Fibroblast of the aortic adventitia (primary cell): ENCODE results near the gene MARK2. TPM values are rescaled to one million over a fixed set of nuclear protein-coding genes. Genes with fewer than 3 reads are reported as not detected.
"Not testable (repeated sequence)": the region's sequence is repeated elsewhere in the genome, so short reads cannot be mapped to it uniquely, and the experiment has no call there.

Source experiments
- DNase-seq: peaks from one replicate; pipeline ENCODE4 v3.0.0-alpha.2; 2010; ENCODE audit warnings: low read depth
- H3K4me3 ChIP-seq: 2 replicates; pipeline ENCODE4 v1.5.1; 2011; ENCODE audit warnings: low read depth, mild to moderate bottlenecking, control low read depth, low read length, moderate library complexity
- total RNA-seq: library from RNA; depleted of rRNA; stranded (reverse); fragments of >200 nt; gene quantifications from 2 replicates; pipeline ENCODE4 v1.2.3, GENCODE V29; 2012; ENCODE audit warnings: low replicate concordance
- TF ChIP-seq, protein P1 (sequence below): IDR thresholded peaks from 2 replicates; pipeline ENCODE4 v1.5.1; 2011; ENCODE audit warnings: mild to moderate bottlenecking, low read length, control low read depth, inconsistent platforms; ENCODE audit not compliant: insufficient read depth

Gene MARK2
- total RNA-seq, 1 donor = 12.7 TPM

DNA sequence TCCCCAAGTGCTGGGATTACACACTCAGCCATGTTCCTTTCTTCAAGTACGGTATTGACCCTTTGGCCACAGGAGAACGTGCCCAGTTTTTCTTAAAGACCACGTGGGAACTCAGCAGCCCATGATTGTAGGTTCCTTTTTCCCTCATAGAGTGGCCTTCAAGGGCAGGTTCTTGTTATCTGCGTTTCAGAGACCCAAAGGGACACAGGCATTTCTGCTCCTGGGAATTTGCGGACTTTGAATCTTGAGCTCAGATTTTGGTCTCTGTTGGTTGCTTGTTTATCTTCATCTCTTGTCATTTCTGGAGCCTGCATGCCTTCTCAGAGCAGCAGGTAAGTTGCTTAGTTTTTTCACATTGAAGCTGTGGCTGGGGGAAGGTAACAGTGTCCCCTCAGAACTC, 12.0 kb downstream of the MARK2 start:
- no peak overlapping the region for H3K4me3 ChIP-seq
- no peak for DNase-seq
- TF ChIP-seq, protein P1, sequence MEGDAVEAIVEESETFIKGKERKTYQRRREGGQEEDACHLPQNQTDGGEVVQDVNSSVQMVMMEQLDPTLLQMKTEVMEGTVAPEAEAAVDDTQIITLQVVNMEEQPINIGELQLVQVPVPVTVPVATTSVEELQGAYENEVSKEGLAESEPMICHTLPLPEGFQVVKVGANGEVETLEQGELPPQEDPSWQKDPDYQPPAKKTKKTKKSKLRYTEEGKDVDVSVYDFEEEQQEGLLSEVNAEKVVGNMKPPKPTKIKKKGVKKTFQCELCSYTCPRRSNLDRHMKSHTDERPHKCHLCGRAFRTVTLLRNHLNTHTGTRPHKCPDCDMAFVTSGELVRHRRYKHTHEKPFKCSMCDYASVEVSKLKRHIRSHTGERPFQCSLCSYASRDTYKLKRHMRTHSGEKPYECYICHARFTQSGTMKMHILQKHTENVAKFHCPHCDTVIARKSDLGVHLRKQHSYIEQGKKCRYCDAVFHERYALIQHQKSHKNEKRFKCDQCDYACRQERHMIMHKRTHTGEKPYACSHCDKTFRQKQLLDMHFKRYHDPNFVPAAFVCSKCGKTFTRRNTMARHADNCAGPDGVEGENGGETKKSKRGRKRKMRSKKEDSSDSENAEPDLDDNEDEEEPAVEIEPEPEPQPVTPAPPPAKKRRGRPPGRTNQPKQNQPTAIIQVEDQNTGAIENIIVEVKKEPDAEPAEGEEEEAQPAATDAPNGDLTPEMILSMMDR = no peak

DNA sequence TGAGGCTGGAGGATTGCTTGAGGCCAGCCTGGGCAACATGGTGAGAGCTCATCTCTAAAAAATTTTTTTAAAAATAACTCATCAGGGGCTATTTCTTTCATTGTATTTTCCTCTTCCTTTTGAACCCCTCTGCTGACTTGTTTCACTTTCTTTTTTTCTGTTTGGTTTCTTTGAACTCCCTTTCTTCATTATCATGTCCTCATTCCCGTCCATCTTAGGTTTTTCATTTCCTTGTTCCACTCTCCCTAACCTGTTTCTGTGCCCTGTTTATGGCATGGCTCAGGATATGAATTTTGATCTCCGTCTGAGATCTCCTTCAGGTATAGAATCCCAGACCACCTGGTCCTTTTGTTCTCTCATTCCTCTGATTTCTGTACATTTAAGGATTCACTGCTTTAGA, 12.5 kb downstream of the MARK2 start:
- H3K4me3 ChIP-seq = no peak overlapping the region
- TF ChIP-seq, protein P1 = no peak
- no peak for DNase-seq

DNA sequence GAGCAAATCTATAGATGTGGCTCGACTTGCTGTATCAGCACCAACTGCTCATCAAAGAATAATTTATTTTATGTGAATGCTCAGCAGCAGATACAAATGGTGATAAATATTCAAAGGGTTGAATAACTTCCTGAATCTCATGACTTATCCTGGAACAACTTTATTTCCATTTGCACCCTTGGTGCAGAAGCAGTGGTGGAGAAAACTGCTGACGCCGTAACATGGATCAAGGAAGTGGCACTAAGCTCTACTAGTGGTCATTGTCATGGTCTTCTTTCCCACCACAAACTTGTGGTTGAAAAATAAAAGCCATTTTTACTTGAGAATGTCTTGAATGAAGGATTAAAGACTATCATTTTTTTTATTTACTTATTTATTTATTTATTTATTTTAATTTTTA, 14.6 kb downstream of the MARK2 start:
- TF ChIP-seq, protein P1 = no peak
- DNase-seq = no peak
- H3K4me3 ChIP-seq = no peak overlapping the region

DNA sequence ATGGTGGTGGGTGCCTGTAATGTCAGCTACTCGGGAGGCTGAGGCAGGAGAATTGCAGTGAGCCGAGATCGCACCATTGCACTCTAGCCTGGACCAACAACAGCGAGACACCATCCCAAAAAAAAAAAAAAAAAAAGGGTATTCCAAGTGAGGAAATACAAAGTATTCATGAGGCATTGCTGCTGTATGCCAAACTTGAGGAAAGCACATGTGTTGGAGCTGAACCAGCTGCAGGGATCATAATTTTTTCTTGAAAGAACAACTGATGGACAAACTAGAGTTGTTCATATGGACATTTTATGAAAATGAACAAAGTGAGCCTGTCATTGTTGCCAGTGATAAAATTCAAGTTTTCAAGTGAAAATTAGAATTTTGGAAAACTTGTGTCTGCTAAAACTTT, 15.8 kb downstream of the MARK2 start:
- no peak for DNase-seq
- no peak overlapping the region for H3K4me3 ChIP-seq
- TF ChIP-seq, protein P1 = no peak

DNA sequence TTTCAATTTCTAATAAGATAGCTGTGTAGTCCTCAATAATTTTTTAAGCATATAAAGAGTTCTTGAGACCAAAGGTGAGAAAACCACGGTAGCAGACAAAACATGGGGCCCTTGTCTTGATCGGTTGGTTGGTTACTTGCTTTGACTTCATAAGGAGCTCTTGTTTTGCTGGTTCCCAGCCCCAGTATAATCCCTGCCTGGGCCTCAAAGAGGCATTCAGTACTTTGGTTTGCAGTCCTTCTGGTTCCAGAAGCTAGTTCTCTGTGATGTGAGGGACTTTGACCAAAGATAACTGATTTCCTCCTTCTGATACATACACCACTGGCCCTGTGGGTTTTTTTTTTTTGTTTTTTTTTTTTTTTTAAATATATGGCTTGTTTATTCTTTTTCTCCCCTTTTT, 17.1 kb downstream of the MARK2 start:
- H3K4me3 ChIP-seq = no peak overlapping the region

DNA sequence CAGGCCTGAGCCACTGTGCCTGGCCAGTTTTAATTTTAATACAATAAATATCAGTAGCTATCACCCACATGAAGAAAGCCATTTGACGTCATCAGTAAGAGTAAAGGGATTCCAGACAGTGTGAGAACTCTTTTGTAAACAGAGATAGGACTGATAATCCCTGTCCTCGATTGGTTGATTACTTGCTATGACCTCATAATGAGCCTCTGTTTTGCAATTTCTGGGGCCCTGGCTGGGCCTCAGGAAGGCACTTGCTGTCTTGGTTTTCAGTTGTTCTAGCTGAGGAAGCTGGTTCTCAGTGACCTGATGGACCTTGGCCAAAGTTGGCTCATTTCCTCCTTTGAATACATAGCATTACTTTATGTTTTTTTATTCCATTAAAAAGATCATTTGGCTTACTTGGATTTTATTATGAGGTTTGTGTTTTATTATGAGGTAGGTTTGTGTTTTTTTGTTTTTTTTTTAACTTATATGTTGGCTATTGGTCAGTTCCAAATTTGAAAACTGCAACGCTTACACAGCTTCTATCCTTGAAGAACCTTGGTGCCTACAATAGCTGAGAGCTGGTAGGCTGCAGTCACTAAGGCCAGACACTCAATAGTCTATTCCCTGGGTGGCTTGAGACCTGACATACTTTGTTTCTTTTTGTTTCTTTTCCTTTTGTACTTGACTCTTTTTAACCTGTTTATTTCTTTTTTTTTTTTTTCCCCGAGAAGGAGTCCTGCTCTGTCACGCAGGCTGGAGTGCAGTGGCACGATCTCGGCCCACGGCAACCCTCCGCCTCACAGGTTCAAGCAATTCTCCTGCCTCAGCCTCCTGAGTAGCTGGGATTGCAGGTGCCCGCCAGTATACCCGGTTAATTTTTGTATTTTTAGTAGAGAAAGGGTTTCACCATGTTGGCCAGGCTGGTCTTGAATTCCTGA, 20.0 kb downstream of the MARK2 start:
- DNase-seq = peak; percentile 76
- no peak overlapping the region for H3K4me3 ChIP-seq
- TF ChIP-seq, protein P1 = no peak

More for the DNA sequence above, 17.1 kb downstream of the MARK2 start:
- DNase-seq = no peak
- TF ChIP-seq, protein P1 = no peak

DNA sequence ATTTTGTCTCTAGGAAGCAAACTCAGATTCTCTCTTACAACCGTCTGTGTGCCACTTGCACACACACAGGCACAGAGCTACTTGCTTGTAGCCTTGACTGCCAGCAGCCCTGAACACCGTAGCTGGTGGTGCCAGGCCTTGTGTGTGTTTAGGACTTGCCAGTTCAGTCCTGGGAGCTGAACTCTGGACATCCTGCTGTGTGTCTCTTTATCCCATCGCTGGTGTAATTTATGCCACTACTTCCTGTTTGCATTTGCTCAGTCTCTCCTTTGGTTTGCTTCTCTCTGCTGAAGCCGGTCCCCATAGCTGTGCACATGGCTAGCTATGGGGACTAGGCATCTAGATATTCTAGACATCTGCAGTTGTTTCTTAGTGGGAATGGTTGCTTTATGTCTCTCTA, 24.0 kb downstream of the MARK2 start:
- TF ChIP-seq, protein P1 = no peak
- H3K4me3 ChIP-seq = no peak overlapping the region
- no peak for DNase-seq

DNA sequence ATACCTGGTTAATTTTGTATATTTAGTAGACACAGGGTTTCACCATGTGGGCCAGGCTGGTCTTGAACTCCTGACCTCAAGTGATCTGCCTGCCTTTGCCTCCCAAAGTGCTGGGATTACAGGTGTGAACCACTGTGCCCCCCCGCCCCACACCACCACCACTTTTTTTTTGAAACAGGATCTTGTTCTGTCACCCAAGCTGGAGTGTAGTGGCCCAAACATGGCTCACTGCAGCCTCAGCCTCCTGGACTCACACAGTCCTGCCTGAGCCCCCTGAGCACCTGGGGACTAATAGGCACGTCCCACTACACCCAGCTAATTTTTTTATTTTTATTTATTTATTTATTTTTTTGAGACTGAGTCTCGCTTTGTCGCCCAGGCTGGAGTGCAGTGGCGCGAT, 24.7 kb downstream of the MARK2 start:
- not testable (repeated sequence) for H3K4me3 ChIP-seq, DNase-seq
